KMS-11 (cell line): ENCODE results near the gene ELANE.
"Not testable (repeated sequence)": the region's sequence is repeated elsewhere in the genome, so short reads cannot be mapped to it uniquely, and the experiment has no call there.

Experiments
- H2AFZ ChIP-seq: fragments of 200-600 bp; sonication (generic); 2 replicates; pipeline ENCODE4 v1.6.1; 2016; ENCODE audit warnings: antibody characterized with exemption, mixed run types, low read depth
- H3K27ac ChIP-seq: fragments of 200-600 bp; sonication (generic); 2 replicates; pipeline ENCODE4 v1.6.1; 2016; ENCODE audit warnings: mild to moderate bottlenecking, mixed run types
- H3K27me3 ChIP-seq: fragments of 200-600 bp; sonication (generic); 2 replicates; pipeline ENCODE4 v1.6.1; 2017; ENCODE audit warnings: mild to moderate bottlenecking, low read depth, mixed run types, moderate library complexity; ENCODE audit not compliant: insufficient read depth
- H3K36me3 ChIP-seq: fragments of 200-600 bp; sonication (generic); 2 replicates; pipeline ENCODE4 v1.6.1; 2017; ENCODE audit warnings: mild to moderate bottlenecking, mixed run types; ENCODE audit not compliant: insufficient read depth
- H3K4me1 ChIP-seq: fragments of 200-600 bp; sonication (generic); 2 replicates; pipeline ENCODE4 v1.6.1; 2016; ENCODE audit warnings: mild to moderate bottlenecking, low read depth, mixed run types; ENCODE audit not compliant: poor library complexity, severe bottlenecking
- H3K4me2 ChIP-seq: fragments of 200-600 bp; sonication (generic); 2 replicates; pipeline ENCODE4 v1.7.0; 2016; ENCODE audit warnings: mild to moderate bottlenecking, mixed run types
- H3K4me3 ChIP-seq: fragments of 200-600 bp; sonication (generic); IDR thresholded peaks from 2 replicates; pipeline ENCODE4 v1.6.1; 2017; ENCODE audit warnings: low read depth, low read length, mixed read lengths; ENCODE audit not compliant: insufficient read depth
- H3K79me2 ChIP-seq: fragments of 200-600 bp; sonication (generic); 2 replicates; pipeline ENCODE4 v1.6.1; 2016; ENCODE audit warnings: low read depth, mixed run types; ENCODE audit not compliant: insufficient read depth
- H3K9ac ChIP-seq: fragments of 200-600 bp; sonication (generic); 2 replicates; pipeline ENCODE4 v1.6.1; 2016; ENCODE audit warnings: mild to moderate bottlenecking, mixed run types
- H4K20me1 ChIP-seq: fragments of 200-600 bp; sonication (generic); 2 replicates; pipeline ENCODE4 v1.6.1; 2016; ENCODE audit warnings: mild to moderate bottlenecking, mixed run types; ENCODE audit not compliant: insufficient read depth
- TF ChIP-seq, protein P1 (sequence below): fragments of 200-600 bp; sonication (generic); conservative IDR thresholded peaks from 2 replicates; pipeline ENCODE4 v1.6.1; 2017; ENCODE audit warnings: low read depth, mild to moderate bottlenecking, antibody characterized with exemption, low read length, moderate library complexity, mixed read lengths

The ELANE gene

DNA sequence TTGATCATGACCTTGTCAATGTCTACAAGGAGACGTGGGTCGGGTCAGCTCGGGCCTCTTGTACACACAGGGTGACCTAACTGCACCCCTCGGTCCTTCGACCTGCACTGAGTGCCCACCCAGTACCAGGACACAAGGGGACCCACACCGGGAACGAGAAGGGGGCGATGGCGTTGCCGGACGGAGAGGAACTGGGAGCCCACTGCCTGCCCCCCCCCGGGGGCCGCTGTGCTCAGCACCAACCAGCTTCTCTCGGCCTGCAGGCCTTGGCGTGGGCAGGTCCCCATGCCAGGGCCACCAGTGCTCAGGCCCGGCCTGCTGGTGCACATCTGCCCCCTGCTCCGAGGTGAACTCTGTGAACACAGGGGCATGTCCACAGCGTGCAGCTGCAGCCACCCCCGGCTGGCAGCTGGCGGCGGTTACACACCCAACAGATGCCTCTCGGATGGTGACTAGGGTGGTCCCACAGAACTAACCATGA is 21.5 kb downstream of the ELANE start:
- Histone ChIP-seq H3K27me3 (no peaks in the 10 kb centered on the region), H3K27ac (no peak overlapping the region), H2AFZ (no peak overlapping the region), H3K79me2 (no peaks in the 10 kb centered on the region), H3K4me2 (no peak overlapping the region), H3K9ac (no peak overlapping the region), H3K4me1 (peaks cover 8% of the 10 kb centered on the region), H4K20me1 (no peaks in the 10 kb centered on the region), H3K36me3 (no peaks in the 10 kb centered on the region), H3K4me3 (no peak overlapping the region)
- TF ChIP-seq, protein P1, sequence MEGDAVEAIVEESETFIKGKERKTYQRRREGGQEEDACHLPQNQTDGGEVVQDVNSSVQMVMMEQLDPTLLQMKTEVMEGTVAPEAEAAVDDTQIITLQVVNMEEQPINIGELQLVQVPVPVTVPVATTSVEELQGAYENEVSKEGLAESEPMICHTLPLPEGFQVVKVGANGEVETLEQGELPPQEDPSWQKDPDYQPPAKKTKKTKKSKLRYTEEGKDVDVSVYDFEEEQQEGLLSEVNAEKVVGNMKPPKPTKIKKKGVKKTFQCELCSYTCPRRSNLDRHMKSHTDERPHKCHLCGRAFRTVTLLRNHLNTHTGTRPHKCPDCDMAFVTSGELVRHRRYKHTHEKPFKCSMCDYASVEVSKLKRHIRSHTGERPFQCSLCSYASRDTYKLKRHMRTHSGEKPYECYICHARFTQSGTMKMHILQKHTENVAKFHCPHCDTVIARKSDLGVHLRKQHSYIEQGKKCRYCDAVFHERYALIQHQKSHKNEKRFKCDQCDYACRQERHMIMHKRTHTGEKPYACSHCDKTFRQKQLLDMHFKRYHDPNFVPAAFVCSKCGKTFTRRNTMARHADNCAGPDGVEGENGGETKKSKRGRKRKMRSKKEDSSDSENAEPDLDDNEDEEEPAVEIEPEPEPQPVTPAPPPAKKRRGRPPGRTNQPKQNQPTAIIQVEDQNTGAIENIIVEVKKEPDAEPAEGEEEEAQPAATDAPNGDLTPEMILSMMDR, result no peak

DNA sequence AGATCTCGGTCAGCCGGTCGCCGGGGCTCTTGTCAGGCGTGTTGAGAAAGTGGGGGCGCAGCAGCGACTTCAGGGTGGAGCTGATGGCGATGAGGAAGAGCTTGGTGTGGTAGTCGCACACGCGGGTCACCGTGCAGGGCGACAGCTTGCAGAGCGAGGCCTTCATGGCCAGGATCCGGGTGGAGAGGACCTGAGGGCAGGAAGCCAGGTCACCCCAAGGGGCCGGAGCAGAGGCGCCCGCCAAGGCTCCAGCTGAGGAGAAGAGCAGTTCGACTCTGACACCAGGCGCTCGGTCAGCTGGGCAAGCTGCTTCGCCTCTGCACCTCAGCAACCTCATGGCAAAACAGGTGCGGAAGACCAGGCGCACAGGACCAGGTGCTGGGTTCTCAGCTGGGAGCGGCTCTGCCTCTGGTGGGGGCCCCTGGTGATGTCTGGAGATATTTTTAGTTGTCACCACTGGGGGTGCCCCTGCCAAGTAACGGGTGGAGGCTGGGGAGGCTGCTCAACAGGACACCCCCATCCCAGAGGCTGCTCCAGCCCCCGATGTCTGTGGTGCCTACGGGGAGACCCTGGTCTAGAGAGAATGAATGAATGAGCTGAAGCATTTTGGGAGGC is 23.3 kb downstream of the ELANE start:
- Histone ChIP-seq H3K4me1 (peaks cover 8% of the 10 kb centered on the region), H3K9ac (no peak overlapping the region), H3K4me3 (no peak overlapping the region), H4K20me1 (no peaks in the 10 kb centered on the region), H2AFZ (no peak overlapping the region), H3K79me2 (no peaks in the 10 kb centered on the region), H3K27ac (no peak overlapping the region), H3K4me2 (no peak overlapping the region), H3K27me3 (no peaks in the 10 kb centered on the region), H3K36me3 (no peaks in the 10 kb centered on the region)
- TF ChIP-seq, protein P1, result no peak

DNA sequence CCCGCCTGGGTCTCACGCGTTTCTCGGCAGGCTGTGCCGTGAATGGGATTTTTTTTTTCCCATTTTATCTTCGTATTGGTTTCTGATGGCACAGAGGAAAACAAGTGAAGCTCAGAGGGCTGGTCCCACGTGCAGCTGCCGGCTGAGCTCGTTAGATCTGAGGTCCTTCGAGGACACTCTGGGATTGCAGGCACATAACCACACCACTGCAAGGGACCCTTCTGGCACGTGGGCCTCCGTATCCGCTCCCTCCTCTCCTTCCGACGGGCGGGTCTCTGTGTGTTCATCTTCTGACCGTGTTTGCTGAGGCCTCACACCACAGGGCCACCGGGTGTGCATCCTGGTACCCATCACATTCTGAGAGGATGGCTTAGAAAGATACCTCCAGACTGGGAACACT is 24.0 kb downstream of the ELANE start:
- H3K4me3 ChIP-seq, result no peak overlapping the region
- H3K4me2 ChIP-seq, result no peak overlapping the region
- no peaks in the 10 kb centered on the region for H4K20me1 ChIP-seq
- no peak overlapping the region for H3K9ac ChIP-seq
- H3K27ac ChIP-seq, result no peak overlapping the region
- H3K4me1 ChIP-seq, result peaks cover 8% of the 10 kb centered on the region
- TF ChIP-seq, protein P1, result no peak
- H3K79me2 ChIP-seq, result no peaks in the 10 kb centered on the region
- no peaks in the 10 kb centered on the region for H3K27me3 ChIP-seq
- no peaks in the 10 kb centered on the region for H3K36me3 ChIP-seq
- H2AFZ ChIP-seq, result no peak overlapping the region

DNA sequence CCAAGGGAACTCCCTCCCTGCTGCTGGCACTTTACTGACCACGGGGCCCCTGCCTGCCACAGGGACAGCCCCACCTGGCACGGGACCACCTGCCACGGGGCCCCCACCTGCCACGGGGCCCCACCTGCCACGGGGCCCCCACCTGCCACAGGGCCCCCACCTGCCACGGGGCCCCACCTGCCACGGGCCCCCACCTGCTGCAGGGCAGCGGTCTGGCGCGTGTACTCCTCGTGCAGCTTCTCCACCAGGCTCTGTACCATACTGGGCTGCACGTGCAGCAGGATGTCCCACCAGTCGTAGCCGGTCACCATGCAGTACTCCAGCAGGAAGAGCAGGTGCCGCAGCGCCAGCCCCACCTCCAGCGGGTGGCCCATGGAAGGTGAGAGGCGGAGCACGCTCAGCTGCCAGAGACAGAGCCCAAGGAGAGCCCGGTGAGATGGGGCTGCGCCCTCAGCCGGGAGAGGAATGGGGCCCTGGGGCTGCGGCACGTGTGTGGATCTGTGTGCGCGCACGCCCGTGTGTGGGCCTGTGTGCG is 24.7 kb downstream of the ELANE start:
- Histone ChIP-seq H3K4me3 (no peak overlapping the region), H4K20me1 (no peaks in the 10 kb centered on the region), H3K79me2 (no peaks in the 10 kb centered on the region), H3K4me2 (no peak overlapping the region), H2AFZ (no peak overlapping the region), H3K36me3 (no peaks in the 10 kb centered on the region), H3K27ac (no peak overlapping the region), H3K9ac (no peak overlapping the region), H3K27me3 (no peaks in the 10 kb centered on the region), H3K4me1 (peaks cover 7% of the 10 kb centered on the region)
- TF ChIP-seq, protein P1, result no peak

DNA sequence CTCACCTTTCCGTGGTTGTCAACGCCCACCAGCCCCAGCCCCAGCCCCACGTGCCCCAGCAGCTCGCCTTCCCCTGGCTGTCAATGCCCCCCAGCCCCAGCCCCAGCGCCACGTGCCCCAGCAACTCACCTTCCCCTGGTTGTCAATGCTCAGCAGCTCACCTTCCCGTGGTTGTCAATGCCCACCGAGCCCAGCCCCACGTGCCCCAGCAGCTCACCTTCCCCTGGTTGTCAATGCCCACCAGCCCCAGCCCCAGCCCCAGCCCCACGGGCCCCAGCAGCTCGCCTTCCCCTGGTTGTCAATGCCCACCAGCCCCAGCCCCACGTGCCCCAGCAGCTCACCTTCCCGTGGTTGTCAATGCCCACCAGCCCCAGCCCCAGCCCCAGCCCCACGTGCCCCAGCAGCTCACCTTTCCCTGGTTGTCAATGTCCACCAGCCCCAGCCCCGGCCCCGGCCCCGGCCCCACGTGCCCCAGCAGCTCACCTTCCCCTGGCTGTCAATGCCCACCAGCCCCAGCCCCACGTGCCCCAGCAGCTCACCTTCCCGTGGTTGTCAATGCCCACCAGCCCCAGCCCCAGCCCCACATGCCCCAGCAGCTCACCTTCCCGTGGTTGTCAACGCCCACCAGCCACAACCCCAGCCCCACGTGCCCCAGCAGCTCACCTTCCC is 26.0 kb downstream of the ELANE start:
- not testable (repeated sequence) for H4K20me1 ChIP-seq, H2AFZ ChIP-seq, H3K4me2 ChIP-seq, H3K9ac ChIP-seq, H3K27ac ChIP-seq, H3K4me1 ChIP-seq, H3K79me2 ChIP-seq, H3K36me3 ChIP-seq, H3K4me3 ChIP-seq, H3K27me3 ChIP-seq

DNA sequence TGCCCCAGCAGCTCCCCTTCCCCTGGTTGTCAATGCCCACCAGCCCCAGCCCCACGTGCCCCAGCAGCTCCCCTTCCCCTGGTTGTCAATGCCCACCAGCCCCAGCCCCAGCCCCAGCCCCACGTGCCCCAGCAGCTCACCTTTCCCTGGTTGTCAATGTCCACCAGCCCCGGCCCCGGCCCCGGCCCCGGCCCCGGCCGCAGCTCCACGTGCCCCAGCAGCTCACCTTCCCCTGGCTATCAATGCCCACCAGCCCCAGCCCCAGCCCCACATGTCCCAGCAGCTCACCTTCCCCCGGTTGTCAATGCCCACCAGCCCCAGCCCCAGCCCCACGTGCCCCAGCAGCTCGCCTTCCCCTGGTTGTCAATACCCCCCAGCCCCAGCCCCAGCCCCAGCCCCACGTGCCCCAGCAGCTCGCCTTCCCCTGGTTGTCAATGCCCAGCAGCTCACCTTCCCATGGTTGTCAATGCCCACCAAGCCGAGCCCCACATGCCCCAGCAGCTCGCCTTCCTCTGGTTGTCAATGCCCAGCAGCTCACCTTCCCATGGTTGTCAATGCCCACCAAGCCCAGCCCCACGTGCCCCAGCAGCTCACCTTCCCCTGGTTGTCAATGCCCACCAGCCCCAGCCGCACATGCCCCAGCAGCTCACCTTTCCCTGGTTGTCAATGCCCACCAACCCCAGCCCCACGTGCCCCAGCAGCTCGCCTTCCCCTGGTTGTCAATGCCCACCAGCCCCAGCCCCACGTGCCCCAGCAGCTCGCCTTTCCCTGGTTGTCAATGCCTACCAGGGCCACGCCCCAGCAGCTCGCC is 26.9 kb downstream of the ELANE start:
- H3K79me2 ChIP-seq, H3K27me3 ChIP-seq, H3K27ac ChIP-seq, H4K20me1 ChIP-seq, H3K9ac ChIP-seq, H3K4me3 ChIP-seq, H3K4me2 ChIP-seq, H3K4me1 ChIP-seq, H2AFZ ChIP-seq, H3K36me3 ChIP-seq: not testable (repeated sequence)
